Measurements from ENCODE around the gene KLF12. TPM values are rescaled to one million over a fixed set of nuclear protein-coding genes. Genes with fewer than 3 reads are reported as not detected.

KLF12 gene
- total and polyA plus RNA-seq, 2 donors (not counting 3 experiments of a cell fraction or from before 2014, with no cell fraction given), result 16.0 to 25.9 TPM

DNA sequence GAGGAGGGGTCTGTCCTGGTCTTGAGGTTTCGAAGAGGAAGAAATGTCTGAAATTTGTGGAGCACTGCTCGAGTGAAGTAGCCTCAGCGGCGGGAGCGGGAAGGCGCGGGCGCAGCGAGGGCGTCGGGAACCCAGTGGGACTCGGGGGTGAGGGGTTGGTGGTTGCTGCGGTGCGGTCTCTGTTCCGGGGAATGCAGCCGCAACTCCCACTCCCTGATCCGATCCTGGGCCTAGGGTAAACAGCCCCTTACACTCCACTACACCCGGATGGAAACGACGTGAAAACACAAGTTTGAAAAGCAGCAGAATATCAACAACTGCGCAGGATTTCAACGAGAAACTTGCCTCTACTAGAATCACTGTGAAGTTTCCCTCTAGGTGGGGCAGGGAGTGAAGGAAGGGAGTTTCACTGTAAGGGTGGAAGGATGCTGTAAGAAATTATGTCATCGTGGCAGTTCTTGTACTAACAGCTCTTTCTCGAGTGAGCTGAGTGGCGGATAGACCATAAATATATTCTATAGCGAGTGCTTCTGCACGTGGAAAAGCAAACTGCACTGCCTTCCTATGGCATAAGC is 2.0 kb upstream of the KLF12 start:
- Histone ChIP-seq H2AFZ (ENCODE audit: low read depth, low read length) (peak overlapping the region; percentile 61), H3K4me1 (ENCODE audit: control insufficient read depth, extremely low read depth, insufficient read depth, low read length) (peaks cover 15% of the 10 kb centered on the region), H4K20me1 (replicated peaks; ENCODE audit: control insufficient read depth, extremely low read depth, insufficient read depth, low read length) (no peaks in the 10 kb centered on the region), H3K9me3 (replicated peaks; ENCODE audit: control insufficient read depth, insufficient read depth, low read length) (no peaks in the 10 kb centered on the region), H3K27me3 (ENCODE audit: control insufficient read depth in 2 of 2, insufficient read depth in 2 of 2, low read length in 2 of 2) (no peaks in the 10 kb centered on the region), H3K4me3 (replicated peaks in 1 of 3; ENCODE audit: insufficient read depth in 1 of 3, low read depth in 1 of 3, low read length in 3 of 3) (peak overlapping the region; percentile 51 to 84 (median 74)), H3K4me2 (ENCODE audit: insufficient read depth, low read length) (peak overlapping the region; percentile 83), H3K27ac (ENCODE audit: insufficient read depth, low read depth, low read length) (peak overlapping the region; percentile 61), H3K9ac (replicated peaks; ENCODE audit: extremely low read depth, insufficient read depth, low read length) (peak overlapping the region; percentile 76), H3K36me3 (ENCODE audit: control insufficient read depth in 2 of 2, extremely low read depth in 1 of 2, insufficient read depth in 2 of 2, low read length in 2 of 2) (no peaks in the 10 kb centered on the region), H3K9me1 (replicated peaks; ENCODE audit: control insufficient read depth, extremely low read depth, insufficient read depth, low read length) (no peaks in the 10 kb centered on the region), H3K79me2 (ENCODE audit: control insufficient read depth, insufficient read depth, low read length) (peaks cover 27% of the 10 kb centered on the region)
- intact Hi-C loops (cut with micrococcal nuclease), result loop anchor here (10.0 kb wide), 2 partner anchors 549 to 769 kb away; no protein-coding TSS in a partner anchor
- CTCF ChIA-PET, result interaction anchor here (1.0 to 12.0 kb wide), 4 partner anchors 122 to 1083 kb away, joined by 3 to 76 read pairs (median 6); no protein-coding TSS in a partner anchor
- dilution Hi-C loops (cut with MboI; ENCODE audit: extremely low pct_ligation_motif_present, low sequenced_read_pairs), result no loop called here
- DNase-seq (ENCODE audit: low read depth, low spot score), result peak; percentile 62
- BruUV-seq (replicated peaks), result TSS peak; percentile 37
- TF ChIP-seq MYC (IDR thresholded peaks at IDR 0.05; ENCODE audit: low read depth, low read length) (no peak), CTCF (IDR thresholded peaks at IDR 0.05; ENCODE audit: extremely low read depth in 1 of 2, insufficient read depth in 1 of 2, low read depth in 1 of 2, low read length in 2 of 2) (no peak), MAX (IDR thresholded peaks at IDR 0.05; ENCODE audit: insufficient read depth, insufficient read length) (no peak), POLR2A (IDR thresholded peaks at IDR 0.05; ENCODE audit: low read depth, low read length) (no peak), POLR2AphosphoS5 (IDR thresholded peaks at IDR 0.05; ENCODE audit: insufficient read depth, low read depth, low read length) (no peak), EZH2 (IDR thresholded peaks at IDR 0.05; ENCODE audit: borderline replicate concordance, low read depth, low read length, severe bottlenecking) (no peak), JUN (IDR thresholded peaks at IDR 0.05; ENCODE audit: borderline replicate concordance, insufficient read depth, insufficient read length, low read depth) (no peak), GATA2 (IDR thresholded peaks at IDR 0.05; ENCODE audit: insufficient read depth, insufficient read length, low read depth, low read length) (no peak), FOS (IDR thresholded peaks at IDR 0.05; ENCODE audit: borderline replicate concordance, insufficient read depth, low read length) (no peak)
- POLR2A ChIA-PET, result no interaction called here
- FAIRE-seq, result peak; percentile 74

Measured in endothelial cell of umbilical vein (primary cell).